IPS-11a (cell line): ENCODE data around the gene RASSF7.
"Not testable (repeated sequence)": the region's sequence is repeated elsewhere in the genome, so short reads cannot be mapped to it uniquely, and the experiment has no call there.

Source experiments
- H3K4me3 ChIP-seq: one replicate; pipeline ENCODE4 v1.5.1; 2013; ENCODE audit warnings: low read depth, low read length, control low read depth

Gene RASSF7

DNA sequence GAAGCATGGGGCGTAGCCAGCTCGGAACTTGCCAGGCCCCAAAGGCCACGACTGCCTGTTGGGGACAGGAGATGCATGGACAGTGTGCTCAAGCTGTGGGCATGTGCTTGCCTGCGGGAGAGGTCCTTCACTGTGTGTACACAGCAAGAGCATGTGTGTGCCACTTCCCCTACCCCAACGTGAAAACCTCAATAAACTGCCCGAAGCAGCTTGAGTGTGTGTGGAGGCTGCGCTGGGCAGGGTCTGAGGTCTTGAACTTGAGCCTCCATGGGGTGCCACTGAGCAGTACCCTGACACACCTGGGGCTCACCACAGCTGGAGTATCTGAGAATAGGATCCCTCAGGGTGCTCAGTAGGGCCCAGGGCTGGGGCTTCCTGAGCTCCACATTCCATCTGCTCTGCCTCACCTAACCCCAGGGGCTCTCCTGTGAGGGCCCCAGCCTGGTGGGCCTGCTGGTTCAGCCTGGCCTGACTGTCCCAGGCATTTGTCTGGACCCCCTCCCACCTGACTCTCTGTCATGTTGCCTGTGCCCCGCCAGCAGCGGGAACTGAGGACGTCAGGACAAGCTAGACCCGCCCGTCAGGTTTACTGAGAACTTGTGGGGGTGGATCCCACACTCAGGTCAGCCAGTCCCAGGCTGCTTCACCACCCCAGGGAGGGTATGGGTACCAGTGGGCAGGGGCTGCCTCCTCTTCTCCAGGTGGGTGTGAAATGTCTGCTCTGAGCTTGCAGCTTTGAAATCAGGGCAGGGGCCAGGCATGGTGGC, 3.2 kb downstream of the RASSF7 start:
- no peak overlapping the region for H3K4me3 ChIP-seq

DNA sequence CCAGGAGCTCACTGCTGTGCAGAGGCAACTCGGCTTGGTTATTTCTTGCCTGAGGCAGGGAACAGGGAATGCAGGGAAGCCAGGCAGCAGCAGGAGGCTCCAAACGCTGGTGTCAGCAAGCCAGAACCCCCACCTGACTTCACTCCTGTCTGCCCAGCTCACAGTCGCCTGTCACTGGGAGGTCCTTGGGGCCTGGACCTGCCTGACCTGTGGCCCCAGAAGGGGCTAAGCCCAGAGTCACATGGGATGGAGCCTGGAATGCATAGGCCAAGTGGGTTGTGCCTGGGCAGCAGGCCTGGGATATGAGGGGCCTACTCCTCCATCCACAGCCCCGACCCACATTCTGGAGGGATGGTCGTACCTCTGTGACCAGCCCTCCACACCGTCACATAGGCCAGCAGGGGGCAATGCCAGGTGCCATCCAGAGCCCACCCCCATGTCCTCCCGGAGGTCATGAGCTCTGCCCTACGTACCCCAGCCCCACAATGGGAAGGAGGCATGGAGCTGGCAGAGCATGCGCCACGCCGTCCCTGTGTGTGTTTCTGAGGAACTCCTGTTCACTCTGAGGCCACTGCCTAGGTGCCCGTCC, 5.2 kb downstream of the RASSF7 start:
- H3K4me3 ChIP-seq: no peak overlapping the region

DNA sequence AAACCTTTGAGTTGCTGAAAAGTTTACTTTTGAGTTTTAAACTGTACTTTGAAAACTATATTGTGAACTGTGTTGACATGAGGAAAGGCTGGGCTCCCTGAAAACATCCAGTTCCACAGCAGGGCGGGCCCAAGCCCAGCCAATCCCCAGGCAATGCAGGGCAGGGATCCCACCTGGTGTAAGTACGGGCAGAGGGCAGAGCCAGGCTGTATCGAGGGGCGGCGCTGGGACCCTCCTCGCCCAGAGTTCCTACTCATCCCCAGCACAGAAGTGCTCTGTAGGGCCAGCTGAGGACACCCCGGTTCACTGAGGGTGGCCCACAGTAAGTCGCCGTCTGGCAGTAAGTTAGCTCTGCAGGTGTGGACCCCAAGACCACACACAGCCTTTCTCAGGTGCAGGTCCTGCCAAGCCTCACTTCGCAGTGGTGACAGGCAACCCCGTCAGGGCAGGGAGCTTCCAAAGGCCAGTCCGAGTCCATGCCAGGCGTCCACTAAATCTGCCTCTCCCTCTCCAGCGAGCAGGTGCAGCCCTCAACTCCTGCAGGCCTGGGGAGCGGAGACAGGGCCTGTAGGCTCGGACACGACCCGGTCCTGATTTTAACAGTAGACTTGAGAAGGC, 6.3 kb downstream of the RASSF7 start:
- H3K4me3 ChIP-seq: no peak overlapping the region

DNA sequence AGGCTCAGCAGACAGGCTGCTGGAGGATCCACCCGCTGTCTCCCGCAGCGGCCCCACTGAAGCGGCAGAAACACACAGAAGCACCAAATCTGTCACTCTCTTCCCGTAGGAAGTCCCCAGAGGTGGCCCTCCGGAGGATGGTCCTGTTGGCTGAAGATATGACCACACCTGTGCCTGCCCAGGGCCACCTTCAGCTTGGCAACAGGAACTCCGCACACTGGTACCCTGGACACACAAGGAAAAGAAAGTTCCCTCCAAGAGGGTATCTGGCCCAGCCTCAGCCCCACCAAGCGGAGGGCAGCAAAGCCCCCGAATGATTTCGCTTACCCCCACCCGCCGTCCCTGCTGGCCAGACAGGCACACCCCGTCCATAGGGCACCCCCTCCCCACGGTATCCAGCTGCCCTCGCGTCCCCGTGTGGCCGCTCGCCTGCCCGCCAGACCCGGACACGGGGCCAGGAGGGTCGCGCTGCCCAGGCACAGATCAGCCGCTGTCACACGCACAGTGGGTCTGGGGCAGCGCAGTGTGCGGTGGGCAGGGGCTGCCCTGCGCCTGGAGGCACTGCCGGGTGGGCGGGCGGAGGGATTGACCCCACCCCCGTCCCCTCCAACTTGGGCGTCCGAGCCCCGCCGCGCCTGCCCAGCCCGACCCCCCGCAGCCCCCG, 7.0 kb downstream of the RASSF7 start:
- peak overlapping the region; percentile 45 for H3K4me3 ChIP-seq

DNA sequence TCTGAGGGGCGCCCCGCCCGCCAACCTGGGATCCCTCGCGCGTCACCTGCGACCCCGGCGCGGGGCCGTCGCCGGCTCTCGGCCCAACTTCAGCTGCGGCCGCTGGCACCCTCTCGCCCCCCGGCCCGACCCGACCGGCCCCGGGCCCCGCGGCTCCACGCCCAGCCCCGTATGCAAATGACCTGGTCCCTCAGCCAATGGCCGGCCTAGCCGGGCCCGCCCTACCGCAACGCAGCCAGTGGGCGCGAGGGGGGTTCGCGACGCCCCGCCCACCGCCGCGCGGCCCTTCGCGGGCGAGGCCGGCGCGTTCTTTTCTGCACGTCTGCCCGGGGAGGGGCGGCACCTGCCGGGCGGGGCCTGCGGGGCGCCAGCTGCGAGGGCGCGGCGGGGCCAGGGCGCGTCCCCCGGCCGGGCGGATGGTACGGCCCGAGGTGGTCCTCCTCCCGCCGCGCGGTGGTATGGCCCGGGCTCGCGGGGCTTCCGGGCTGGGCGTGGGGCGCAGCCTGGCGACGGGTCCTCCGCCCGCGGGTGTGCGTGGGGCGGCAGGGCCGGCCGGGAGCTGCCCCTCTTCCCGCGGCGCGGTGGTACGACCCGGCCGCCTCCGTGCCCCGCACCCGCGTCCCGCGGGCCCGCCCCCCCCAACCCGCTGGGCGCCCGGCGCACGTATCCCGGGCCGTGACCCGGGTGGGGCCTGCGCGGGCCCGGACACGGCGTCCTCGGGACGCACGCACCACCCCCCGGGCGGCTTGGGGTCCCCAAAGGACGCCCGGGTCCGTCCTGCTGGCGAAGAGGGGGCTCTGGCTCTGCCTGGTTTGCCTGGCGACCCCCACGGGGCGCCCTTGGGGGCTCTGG, 7.8 kb downstream of the RASSF7 start:
- H3K4me3 ChIP-seq: peak overlapping the region; percentile 47

DNA sequence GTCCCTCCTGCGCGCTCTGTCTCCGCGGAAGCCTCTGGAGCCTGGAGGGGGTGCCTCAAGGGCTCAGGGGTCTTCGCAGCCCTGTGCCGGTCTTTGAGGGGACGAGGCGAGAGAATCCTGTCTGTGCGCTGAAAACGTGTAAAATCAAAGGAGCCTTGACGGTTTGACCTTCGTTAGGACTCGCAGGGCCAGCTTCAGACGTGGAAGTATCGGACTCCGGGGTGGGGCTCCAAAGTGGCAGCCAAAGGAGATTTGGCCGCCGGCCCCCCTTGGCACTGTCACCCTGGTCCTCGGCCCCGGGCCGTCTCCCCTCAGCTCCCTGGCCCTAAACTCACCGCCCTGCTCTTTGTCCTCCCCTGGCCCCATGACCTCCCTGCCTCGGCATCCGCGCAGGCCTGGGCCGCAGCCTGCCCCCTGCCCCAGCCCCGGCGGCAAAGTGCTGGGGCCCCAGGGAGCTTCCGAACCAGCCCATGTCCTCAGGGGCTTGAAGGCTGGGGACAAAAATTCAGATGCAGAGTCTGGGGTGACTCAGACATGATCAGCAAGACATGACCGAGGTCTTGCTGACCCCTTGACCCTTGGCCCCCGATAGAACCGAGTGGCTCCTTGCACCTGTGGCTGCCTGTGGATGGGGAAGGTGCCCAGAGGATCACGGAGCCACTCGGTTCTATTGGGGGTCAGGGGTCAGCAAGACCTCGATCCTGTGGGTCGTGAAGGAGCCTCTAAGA, 8.6 kb downstream of the RASSF7 start:
- H3K4me3 ChIP-seq: peak overlapping the region; percentile 47

DNA sequence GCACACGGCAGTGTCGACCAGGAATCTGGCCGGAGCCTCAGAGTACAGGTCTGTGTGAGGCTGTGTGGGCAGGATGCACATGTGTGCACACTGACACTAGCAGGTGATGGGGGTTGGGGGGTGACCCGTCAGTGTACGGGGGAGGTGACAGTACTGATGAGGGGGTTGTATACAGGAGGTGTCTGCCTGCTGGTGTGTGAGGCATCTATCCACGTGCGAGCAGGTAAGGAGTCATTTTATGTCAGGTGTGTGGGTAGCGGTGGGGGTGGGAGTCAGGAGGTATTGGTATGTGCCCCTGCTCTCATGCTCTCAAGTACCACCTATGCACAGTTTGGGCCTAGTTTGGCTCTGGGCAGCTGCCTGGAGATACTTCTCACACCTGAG, 11.0 kb downstream of the RASSF7 start:
- H3K4me3 ChIP-seq: no peak overlapping the region

DNA sequence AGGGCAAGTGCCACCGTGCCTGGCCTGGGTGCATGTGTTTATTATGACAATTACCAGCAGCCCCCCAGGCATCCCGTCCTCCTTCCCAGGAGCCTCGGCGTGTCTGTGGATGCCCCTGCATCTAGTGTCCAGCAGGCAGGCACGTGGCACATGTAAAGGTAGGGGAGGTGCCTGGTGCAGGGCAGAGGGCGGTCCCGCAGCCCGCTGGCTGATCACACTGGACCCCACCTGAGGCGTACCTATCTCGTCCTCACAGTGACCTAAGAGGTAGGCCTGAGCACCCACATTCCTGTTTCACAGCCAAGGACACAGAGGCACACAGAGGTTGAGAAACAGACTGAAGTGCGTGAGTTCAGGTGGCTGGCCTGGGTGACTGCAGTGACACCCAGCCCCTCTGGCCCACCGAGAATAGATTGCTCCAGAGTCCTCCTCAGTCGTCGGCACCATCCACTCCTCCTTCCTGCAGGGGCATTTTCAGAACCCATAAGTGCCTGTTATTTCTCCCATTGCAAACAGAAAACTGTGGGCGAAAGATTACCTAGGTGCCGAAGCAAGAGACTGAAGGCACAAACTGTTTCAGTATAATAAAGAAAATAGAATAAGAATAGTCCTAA, 12.5 kb downstream of the RASSF7 start:
- no peak overlapping the region for H3K4me3 ChIP-seq

DNA sequence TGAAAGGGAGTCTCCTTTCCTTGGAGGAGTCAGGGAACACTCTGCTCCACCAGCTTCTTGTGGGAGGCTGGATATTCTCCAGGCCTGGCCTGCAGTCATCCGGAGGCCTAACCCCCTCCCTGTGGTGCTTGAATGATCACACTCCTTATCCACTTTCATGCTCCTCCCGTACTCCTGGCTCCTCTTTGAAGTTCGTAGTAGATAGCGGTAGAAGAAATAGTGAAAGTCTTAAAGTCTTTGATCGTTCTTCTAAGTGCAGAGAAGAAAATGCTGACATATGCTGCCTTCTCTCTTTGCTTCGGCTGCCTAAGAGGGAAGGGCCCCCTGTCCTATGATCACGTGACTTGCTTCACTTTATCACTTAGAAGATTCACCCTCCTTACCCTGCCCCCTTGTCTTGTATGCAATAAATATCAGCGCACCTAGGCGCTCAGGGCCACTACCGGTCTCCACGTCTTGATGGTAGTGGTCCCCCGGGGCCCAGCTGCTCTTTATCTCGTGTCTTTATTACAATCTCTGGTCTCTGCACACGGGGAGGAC, 13.3 kb downstream of the RASSF7 start:
- not testable (repeated sequence) for H3K4me3 ChIP-seq

DNA sequence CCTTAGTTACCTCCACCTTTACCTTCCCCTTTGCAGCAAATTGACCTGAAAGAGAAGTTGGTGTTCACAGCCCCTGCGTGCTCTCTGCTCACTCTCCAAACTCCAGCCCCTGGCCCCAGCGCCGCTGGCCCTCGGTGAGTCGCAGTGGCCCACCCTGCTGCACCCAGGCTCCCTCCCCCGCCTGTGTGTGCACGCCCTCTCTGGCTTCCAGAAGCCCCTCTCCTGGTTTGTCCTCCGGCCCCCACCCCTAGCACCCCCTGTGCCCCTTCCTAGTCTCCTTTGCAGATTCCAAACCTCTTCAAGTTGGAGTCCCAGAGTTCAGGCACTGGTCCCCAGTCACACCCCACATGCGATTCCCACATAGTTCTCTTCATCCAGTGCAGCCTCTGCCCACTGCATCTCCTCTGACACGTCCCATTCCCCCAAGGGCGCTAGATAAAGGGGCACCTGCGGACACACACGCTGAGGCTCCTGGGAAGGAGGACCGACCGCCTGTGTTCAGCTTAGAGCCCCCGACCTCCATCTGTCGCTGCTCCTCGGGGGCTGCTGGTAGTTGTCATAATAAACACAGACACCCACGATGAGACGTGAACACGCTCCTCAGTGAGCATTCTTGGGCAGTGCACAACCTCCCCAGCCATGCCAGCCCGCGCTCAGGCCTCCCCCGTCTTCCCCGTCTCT, 14.0 kb downstream of the RASSF7 start:
- H3K4me3 ChIP-seq: peak overlapping the region; percentile 51

DNA sequence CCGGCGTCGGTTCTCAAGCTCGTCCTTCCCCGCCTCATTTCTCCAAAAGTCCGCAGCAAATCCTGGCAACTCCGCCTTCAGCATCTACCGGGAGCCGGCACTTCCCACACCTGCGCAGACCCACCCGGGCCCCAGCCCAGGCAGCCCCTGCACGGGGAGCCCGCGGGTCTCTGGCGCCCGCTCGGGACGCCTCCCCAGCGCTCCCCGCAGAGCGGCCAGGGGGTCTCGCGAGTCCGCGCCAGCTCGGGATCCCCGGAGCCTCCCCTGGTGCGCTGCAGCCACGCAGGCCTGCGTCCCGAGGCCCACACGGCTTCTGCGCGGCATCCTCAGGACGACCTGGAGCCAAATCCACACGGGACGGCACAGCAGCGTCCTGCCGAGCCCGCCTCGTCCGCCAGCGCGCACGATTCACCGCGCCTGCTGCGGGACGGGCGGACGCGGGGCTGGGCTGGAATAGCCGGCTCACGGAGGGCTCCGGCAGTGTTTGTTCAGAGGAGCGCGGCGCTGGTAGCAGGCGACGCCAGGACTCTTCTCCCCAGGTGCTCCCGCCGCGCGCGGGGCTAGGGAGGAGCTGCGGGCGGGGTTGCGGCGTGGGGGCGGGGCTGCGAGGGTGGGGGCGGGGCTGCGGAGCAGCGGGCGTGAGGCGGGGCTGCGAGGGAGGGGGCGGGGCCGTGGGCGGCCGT, 14.7 kb downstream of the RASSF7 start:
- peak overlapping the region; percentile 51 for H3K4me3 ChIP-seq

DNA sequence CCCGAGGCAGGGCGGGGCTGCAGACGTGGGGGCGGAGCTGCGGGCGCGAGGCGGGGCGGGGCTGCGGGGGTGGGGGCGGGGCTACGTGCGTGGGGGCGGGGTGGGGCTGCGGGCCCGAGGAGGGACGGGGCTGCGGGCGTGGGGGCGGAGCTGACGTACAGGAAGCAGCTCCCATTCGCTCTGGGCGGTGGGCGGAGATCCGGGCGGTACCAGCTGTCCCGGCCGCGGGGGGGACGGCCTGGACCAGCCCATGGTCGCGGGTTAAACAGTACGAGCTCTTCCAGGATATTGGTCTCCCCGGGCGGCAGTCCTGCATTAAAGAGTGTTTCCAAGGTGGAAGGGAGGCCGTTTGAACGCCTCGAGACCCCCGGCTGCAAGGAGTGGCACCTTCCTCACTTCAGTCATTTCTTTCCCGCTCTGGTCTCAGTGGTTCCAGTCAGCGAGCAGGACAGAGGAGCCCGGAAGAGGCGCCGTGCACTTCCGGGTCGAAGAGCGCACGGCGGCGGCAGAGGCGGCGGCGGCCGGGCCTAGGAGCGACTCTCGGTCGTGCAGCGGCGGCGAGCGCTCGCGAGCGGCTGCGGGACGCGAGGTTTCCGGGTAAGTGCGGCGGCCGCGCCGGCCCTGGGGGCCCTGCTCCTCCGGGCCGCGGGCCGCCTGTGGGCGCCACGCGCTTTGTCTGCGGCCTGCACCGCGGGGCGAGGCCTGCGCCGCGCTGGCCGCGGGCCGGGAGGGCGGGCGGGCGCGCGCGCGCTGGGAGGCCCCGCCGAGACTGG, 15.4 kb downstream of the RASSF7 start, which contains the start of gene PHRF1:
TSS of gene PHRF1 (plus strand) at position 475 of the 773 bp plus-strand sequence. CDS start 5,043 bp downstream, outside the sequence.
- peak within 1 kb of the TSS; percentile 93 for H3K4me3 ChIP-seq

DNA sequence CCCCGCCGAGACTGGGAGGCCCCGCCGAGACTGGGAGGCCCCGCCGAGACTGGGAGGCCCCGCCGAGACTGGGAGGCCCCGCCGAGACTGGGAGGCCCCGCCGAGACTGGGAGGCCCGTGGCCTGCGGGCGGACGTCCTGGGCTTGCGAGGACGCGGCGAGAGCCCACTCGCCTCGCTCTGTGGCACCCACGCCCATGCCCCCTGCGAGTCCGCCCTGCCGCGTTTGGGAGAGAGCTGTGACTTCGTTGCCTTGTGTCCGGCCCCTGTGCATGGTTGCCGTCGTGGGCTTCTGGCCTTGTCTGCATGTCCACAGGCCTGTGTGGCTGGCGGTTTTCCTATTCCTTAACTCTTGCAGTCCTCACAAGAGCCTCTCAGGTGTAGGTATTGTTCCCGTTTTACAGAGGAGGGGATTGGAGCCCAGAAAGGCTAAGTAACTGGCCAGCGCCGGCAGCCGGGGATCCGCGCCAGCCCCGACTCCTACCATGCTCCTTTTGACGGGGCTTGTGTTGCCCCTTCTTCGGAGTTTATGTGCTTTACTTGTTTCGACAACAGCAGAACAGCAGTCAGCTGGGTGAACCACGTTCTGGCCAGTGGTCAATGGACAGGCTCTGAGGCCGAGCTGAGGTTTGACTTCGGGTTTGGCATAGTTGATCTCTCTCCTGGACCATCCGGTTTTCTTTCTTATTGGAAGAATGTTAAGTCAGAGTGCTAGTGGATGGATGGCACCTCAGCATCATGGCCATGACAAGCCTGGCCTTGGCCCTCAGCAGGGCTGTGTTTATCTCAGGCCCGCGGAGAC, 16.2 kb downstream of the RASSF7 start:
- H3K4me3 ChIP-seq: peak overlapping the region; percentile 93

DNA sequence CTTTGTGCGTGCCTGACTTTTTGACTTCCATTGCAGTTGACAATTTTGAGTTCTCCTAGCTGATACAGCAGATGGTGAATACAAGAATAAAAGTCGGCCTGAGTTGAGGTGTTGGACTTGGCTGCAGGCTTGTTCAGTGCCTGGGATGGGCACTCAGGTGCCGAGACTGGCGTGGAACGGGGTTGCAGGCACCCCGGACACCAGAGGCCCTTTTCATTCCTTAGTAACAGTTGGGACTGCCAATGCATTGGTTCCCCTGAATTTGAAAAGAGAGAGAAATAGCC, 16.8 kb downstream of the RASSF7 start:
- H3K4me3 ChIP-seq: peak overlapping the region; percentile 93

DNA sequence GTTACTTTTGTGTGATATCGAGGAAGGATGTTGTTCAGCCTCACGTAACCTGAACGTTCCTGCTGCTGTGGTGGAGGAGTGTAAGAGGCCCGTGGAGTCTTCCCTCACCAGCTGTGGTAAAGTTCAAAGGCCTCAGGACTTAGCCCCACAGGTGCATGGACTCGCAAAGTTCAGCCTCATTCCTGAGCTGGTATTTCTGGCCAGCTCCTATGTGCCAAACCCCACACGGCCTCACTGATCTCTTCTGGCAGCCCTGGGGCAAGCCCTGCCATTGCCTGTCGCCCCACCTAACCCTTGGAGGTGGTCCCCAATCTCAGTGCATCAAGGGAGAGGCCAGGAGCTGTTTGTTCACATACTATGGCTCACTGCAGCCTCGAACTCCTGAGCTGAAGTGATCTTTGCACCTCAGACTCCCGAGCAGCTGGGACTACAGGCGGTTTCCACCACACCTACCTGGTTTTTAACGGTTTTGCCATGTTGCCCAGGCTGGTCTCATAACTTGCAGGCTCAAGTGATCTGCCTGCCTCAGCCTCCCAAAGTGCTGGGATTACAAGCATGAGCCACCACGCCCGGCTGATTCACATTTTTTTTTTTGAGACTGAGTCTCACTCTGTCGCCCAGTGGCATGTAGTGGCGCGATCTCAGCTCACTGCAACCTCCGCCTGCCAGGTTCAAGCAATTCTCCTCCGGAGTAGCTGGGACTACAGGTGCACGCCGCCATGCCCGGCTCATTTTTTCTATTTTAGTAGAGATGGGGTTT, 17.7 kb downstream of the RASSF7 start:
- no peak overlapping the region for H3K4me3 ChIP-seq
